ENCODE results near the gene GTPBP10.

GTPBP10 gene

DNA sequence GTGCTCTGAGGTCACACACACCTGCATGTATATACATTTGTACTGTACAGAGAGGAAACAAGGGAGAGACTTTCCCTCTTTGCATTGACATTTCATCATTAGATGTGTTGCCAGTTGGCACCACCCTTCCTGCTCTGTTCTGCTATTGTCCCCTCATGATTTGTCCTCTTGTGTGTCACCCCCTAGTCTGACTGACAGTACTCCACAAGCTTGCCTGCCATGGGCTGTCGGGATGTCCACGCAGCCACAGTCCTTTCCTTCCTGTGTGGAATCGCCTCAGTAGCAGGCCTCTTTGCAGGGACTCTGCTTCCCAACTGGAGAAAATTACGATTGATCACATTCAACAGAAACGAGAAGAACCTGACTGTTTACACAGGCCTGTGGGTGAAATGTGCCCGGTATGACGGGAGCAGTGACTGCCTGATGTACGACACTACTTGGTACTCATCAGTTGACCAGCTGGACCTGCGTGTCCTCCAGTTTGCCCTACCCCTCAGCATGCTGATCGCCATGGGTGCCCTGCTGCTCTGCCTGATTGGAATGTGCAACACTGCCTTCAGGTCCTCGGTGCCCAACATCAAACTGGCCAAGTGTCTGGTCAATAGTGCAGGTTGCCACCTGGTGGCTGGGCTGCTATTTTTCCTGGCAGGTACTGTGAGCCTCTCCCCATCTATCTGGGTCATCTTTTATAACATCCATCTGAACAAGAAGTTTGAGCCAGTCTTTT, 66.1 kb downstream of the GTPBP10 start:
- TF ChIP-seq, protein P1, sequence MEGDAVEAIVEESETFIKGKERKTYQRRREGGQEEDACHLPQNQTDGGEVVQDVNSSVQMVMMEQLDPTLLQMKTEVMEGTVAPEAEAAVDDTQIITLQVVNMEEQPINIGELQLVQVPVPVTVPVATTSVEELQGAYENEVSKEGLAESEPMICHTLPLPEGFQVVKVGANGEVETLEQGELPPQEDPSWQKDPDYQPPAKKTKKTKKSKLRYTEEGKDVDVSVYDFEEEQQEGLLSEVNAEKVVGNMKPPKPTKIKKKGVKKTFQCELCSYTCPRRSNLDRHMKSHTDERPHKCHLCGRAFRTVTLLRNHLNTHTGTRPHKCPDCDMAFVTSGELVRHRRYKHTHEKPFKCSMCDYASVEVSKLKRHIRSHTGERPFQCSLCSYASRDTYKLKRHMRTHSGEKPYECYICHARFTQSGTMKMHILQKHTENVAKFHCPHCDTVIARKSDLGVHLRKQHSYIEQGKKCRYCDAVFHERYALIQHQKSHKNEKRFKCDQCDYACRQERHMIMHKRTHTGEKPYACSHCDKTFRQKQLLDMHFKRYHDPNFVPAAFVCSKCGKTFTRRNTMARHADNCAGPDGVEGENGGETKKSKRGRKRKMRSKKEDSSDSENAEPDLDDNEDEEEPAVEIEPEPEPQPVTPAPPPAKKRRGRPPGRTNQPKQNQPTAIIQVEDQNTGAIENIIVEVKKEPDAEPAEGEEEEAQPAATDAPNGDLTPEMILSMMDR (IDR thresholded peaks at IDR 0.05; ENCODE audit: low read depth, low read length) = no peak
- no peak for DNase-seq (ENCODE audit: extremely low read depth, low read depth)

DNA sequence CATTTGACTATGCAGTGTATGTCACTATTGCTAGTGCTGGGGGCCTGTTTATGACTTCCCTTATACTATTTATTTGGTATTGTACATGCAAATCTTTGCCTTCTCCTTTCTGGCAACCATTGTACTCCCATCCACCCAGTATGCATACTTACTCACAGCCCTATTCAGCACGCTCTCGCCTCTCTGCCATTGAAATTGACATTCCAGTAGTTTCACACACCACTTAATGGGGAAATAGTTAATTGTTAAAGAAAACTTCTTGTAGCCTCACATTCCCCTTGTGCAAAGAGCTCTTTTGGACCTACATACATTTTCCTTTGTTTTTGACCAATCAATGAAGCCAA, 66.6 kb downstream of the GTPBP10 start:
- no peak for DNase-seq (ENCODE audit: extremely low read depth, low read depth)
- TF ChIP-seq, protein P1 (IDR thresholded peaks at IDR 0.05; ENCODE audit: low read depth, low read length) = no peak

DNA sequence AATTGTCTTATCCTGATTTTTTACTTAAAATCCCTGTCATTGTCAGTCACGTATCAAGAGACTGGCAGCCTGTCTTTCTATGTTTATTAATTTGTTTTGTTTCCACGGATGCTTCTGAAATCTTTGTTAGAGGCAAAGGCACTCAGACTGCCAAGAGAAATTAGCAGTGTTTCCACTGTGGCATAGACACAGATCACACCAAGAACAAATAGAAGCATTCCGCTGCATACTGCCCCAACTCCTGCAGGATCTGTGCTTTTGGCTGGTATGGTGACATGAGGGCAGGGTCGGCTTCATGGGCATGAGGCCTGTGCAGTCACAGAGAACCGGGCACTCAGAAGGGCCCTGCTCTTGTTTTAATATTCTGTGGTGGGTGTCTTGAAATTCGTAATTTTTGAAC, 75.1 kb downstream of the GTPBP10 start:
- TF ChIP-seq, protein P1 (IDR thresholded peaks at IDR 0.05; ENCODE audit: low read depth, low read length) = no peak

DNA sequence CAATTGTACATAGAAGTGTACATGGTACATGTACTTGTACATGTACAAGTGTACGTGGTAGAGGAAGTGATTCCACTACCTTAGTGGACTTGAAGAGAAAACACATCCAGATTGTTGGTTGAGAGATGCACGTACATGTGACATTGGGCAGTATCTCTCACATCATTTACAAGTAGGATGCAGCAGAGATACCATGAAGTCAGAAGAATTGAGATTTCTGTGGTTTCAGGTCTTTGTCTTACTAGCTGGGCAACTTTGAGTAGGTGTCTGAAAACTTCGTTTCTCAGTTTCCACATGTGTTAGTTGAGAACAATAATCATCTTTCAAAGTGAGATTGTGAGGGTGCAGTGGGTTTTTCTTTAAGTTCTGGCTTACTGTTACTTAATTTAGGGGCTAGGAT, 78.2 kb downstream of the GTPBP10 start:
- TF ChIP-seq, protein P1 (IDR thresholded peaks at IDR 0.05; ENCODE audit: low read depth, low read length) = no peak
- no peak for DNase-seq (ENCODE audit: extremely low read depth, low read depth)

More for the DNA sequence above, 75.1 kb downstream of the GTPBP10 start:
- no peak for DNase-seq (ENCODE audit: extremely low read depth, low read depth)

DNA sequence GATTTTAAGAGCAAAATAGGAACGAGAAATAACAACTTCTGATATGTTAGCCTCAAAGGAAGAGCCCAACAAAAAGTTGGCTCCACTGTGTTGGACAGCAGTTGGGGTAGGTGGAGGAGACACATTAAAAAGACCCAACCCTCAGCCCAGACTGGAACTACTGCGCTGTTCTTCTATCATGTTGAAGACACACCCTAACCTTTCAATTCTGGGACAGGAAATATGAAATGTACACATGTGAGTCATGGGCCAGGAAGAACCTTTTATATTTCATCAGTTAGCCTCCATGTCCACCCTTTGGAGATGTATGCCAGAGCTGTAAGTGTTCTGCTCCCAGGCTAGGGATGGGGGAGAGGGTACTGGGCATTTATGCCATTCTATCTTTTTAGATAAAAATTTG, 78.9 kb downstream of the GTPBP10 start:
- TF ChIP-seq, protein P1 (IDR thresholded peaks at IDR 0.05; ENCODE audit: low read depth, low read length) = no peak
- DNase-seq (ENCODE audit: extremely low read depth, low read depth) = no peak

DNA sequence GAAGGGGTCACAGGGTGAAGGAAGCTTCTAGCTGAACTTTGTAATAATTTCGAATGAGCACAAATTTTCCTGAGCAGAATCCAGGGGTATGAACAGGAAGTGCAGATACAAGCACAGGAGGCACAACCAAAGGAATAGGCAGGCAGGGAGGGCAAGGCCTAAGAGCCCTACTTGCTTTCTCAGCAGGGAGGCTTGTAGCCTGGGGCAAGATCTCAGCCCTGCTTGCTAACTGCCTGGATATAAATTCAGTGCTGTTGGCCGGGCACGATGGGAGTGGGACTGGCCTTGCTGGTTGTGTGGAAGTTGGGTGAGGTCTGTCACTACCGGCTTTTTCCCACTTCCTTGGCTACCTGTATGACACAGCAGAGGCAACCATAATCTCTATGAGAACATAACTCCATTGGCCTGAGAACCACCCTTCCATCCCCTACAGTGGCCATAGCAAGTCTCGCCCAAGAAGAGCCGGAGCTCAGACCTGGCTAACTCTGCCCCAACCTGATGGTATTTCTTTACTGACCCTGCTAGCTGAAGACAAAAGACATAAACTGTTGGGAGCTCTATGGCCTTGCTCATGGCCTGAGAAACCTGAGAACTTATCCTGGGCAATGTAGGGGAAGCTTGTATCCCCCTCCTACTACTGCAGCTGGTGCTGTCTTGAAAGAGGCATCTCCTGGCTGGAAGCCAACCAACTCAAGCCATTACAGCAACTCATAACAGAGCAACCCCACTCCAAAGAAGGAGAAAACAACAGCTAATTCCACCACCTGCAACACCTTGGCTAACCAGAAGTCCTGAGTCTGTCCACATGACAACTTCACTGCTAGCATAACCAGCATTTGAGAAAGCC, 84.3 kb downstream of the GTPBP10 start:
- no peak for DNase-seq (ENCODE audit: extremely low read depth, low read depth)
- TF ChIP-seq, protein P1 (IDR thresholded peaks at IDR 0.05; ENCODE audit: low read depth, low read length) = no peak

DNA sequence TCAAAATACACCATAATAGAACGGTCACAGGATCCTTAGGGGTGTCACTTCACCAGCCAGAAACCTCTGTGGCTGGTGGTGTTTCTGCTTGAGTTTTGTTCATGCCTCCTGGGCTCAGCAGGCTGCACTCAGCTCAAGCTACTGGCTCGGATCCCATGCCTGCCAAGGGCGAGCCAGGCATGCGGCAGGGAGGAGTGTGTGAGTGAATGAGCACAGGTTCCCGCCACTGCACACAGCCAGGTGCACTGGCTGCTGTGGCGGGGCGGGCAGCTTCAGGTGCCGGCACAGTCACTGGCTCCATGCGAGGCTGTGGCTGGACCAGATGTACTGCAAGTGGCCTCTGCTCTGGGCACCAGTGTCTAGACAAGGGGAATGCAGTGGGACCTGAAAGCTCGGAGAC, 86.2 kb downstream of the GTPBP10 start:
- TF ChIP-seq, protein P1 (IDR thresholded peaks at IDR 0.05; ENCODE audit: low read depth, low read length) = no peak
- no peak for DNase-seq (ENCODE audit: extremely low read depth, low read depth)

Data from AG09319 (cell line).